Prostate gland (tissue), 2 donors: ENCODE results near the gene GCGR.

Source experiments
- POLR2A ChIP-seq: fragments of 450-650 bp; IDR thresholded peaks from one replicate; pipeline ENCODE4 v1.6.1; 2016; ENCODE audit warnings: antibody characterized with exemption, mild to moderate bottlenecking
- POLR2AphosphoS5 ChIP-seq: sonication (generic); formaldehyde crosslinking; IDR thresholded peaks from one replicate; pipeline ENCODE4 v1.6.1; 2017; ENCODE audit warnings: antibody characterized with exemption
- TF ChIP-seq, protein P1 (sequence below), 4 experiments: fragments of 200-600 bp in 2 of 4; fragments of 450-650 bp in 2 of 4; sonication (generic) in 2 of 4; IDR thresholded peaks; 1 replicate in 3 of 4; 2 replicates in 1 of 4; pipeline ENCODE4 v1.5.1; 2016 to 2019; ENCODE audit warnings: antibody characterized with exemption in 4 of 4, mild to moderate bottlenecking in 2 of 4, moderate library complexity in 2 of 4

DNA sequence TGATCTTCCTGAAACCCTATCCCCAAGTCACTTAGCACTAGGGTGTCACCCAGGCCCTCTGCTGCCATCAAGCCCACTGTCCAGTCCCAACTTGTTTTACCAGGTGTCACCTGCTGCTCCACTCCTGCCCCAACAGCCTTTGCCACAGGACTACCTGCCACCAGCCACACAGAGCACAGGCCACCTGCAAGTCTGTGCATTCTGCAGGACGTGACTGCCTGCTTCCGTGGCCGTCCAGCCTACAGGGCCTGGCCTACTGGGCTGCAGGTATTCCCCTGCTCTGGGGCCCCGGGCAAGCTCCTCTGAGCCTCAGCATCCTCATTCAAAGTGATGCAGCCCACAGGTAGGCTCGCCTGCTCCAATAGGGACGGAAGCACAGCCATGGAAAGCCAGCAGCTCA, 25.9 kb downstream of the GCGR start:
- TF ChIP-seq, protein P1, sequence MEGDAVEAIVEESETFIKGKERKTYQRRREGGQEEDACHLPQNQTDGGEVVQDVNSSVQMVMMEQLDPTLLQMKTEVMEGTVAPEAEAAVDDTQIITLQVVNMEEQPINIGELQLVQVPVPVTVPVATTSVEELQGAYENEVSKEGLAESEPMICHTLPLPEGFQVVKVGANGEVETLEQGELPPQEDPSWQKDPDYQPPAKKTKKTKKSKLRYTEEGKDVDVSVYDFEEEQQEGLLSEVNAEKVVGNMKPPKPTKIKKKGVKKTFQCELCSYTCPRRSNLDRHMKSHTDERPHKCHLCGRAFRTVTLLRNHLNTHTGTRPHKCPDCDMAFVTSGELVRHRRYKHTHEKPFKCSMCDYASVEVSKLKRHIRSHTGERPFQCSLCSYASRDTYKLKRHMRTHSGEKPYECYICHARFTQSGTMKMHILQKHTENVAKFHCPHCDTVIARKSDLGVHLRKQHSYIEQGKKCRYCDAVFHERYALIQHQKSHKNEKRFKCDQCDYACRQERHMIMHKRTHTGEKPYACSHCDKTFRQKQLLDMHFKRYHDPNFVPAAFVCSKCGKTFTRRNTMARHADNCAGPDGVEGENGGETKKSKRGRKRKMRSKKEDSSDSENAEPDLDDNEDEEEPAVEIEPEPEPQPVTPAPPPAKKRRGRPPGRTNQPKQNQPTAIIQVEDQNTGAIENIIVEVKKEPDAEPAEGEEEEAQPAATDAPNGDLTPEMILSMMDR (IDR thresholded peaks at IDR 0.05) = no peak
- TF ChIP-seq POLR2AphosphoS5 (no peak), POLR2A (no peak)
